Tibial nerve (tissue), 3 donors: Measurements from ENCODE around the gene PTPRT.

ENCODE experiments used
- CTCF ChIP-seq, 5 experiments: fragments of 200-600 bp in 3 of 5; fragments of 450-650 bp in 2 of 5; sonication (generic) in 3 of 5; IDR thresholded peaks; one replicate each; pipeline ENCODE4 v1.5.1; 2016 to 2019; ENCODE audit warnings: antibody characterized with exemption in 5 of 5, mild to moderate bottlenecking in 3 of 5, moderate library complexity in 2 of 5
- POLR2A ChIP-seq, 2 donors: fragments of 450-650 bp; IDR thresholded peaks; one replicate each; pipeline ENCODE4 v1.6.1; 2017; ENCODE audit warnings: antibody characterized with exemption in 2 of 2, mild to moderate bottlenecking in 2 of 2, moderate library complexity in 2 of 2

GRCh38 chr20:42067174-42067573 is 1122.5 kb downstream of the PTPRT start:
- TF ChIP-seq CTCF (IDR thresholded peaks at IDR 0.05), result no peak
- TF ChIP-seq POLR2A (IDR thresholded peaks at IDR 0.05), result no peak
